GM18517 (cell line): ENCODE data around the gene JPH3.
"Not testable (repeated sequence)": the region's sequence is repeated elsewhere in the genome, so short reads cannot be mapped to it uniquely, and the experiment has no call there.

ENCODE experiments used
- ATAC-seq: cut with Tn5 transposase; IDR thresholded peaks from one replicate; pipeline ENCODE4 v1.9.1; 2021; ENCODE audit warnings: mild to moderate bottlenecking, moderate library complexity; ENCODE audit not compliant: unreplicated experiment

JPH3 gene

DNA sequence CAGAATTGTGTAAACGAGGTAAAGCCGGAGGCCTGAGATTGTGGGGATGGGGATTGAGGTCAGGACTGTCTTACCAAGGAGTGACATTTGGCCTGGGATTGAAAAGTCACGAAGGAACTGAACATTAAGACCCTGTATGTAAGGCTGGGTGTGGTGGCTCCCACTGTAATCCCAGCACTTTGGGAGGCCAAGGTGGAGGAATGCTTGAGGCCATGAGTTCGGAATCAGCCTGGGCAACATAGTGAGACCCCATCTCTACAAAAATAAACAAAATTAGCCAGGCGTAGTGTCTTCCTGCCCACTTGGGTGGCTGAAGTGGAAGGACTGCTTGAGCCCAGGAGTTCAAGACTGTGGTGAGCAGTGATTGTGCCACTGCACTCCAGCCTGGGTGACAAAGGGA is 75.5 kb downstream of the JPH3 start:
- no peak for ATAC-seq

DNA sequence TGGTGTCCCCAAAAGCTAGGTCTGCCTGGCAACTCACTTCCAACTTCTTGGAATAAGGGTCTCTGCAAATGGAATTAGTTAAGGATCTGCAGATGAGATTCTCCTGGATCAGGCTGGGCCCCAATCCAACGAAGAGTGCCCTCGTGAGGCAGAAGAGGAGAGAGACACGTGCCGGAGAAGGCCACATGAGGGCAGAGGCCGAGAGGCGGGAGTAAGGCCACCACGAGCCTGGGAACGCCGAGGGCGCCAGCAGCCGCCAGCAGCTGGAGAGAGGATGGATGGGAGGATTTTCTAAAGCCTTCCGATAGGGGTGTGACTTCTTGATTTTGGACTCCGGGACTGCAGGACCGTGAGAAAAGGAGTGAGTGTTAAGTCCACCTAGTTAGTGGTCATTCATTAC is 76.3 kb downstream of the JPH3 start:
- ATAC-seq: no peak

DNA sequence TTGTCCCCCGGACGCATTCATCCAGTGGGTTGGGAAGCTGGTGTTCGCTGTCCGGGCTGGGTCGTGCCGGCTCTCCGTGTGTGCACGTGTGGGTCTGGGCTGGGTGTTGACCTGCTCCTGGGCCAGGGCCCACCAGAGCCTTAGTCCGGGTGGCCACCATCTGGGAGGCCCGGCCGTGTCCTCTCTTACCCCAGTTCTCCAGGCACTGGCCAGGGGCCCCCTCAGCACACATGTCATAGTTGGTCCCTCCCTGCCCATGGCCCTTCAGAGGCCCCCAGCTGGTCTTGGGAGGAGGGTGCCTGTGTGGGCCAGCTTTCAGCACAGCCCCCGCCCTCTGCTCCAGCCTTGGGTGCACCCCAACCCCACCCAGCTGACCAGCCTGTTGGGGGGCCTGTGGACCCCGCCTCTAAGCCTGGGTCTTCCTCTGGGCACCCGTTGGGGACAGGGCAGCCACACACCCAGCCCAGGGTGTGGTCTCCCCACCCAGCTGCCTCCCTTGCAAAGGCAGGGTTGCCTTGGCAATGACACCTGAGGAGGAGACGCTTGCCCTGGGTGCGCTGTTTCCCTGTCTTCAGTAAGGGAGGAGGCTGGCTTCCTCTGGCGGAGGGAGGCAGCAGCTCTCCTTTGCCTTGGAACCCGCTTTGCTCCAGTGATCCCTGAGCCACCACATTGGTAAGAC is 77.4 kb downstream of the JPH3 start:
- no peak for ATAC-seq

DNA sequence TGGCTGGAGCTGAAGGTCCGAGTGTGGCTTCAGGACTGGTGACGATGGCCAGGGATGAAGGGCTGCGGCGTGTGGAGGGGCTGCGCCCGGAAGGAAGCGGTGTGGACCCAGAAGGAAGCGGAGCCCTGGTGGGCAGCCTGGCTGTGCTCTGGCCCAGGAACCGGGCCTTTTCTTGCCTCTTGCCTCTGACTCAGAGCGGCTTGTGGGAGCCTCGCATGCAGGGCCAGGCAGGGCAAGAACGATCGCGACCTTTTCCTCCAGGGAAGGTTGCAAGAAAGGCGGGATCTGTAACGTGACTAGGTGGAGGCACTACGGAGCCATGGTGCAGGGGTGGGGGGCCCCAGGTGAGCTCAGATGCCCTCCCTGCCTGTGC is 78.0 kb downstream of the JPH3 start:
- no peak for ATAC-seq

DNA sequence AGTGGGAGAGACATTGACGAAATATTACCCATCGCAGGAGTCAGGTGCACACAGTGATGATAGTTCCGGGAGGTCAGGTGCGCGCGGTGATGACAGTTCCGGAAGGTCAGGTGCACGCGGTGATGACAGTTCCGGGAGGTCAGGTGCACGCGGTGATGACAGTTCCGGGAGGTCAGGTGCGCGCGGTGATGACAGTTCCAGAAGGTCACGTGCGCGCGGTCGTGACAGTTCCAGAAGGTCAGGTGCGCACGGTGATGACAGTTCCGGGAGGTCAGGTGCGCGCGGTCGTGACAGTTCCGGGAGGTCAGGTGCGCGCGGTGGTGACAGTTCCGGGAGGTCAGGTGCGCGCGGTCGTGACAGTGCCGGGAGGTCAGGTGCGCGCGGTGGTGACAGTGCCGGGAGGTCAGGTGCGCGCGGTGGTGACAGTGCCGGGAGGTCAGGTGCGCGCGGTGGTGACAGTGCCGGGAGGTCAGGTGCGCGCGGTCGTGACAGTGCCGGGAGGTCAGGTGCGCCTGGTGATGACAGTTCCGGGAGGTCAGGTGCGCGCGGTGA is 78.8 kb downstream of the JPH3 start:
- not testable (repeated sequence) for ATAC-seq

DNA sequence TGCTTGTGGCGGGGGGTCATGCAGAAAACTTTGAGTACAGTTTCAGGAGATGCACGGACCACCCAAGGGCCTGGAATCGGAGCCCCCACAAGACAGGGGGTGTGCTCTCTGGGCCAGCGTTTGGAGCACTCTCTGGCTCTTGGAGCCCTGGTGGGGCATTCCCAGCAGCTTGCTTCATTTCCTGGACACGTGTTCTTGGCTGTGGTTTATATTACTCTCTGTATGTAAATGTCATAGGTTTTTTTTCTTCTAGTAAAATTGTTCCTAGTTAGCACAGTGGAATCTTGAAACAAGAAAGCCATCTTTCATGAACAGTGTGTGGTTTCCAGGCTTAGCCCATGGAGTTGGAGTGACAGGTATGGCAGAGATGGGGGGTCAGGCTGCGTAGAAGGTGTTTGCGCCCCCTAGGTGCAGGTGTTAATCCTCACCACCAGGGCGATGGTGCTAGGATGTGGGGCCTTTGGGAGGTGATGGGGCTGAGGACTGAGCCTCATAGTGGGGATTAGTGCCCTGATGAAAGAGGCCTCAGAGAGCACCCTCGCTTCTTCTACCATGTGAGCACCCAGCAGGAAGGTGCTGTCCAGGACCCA is 79.8 kb downstream of the JPH3 start:
- ATAC-seq: no peak

DNA sequence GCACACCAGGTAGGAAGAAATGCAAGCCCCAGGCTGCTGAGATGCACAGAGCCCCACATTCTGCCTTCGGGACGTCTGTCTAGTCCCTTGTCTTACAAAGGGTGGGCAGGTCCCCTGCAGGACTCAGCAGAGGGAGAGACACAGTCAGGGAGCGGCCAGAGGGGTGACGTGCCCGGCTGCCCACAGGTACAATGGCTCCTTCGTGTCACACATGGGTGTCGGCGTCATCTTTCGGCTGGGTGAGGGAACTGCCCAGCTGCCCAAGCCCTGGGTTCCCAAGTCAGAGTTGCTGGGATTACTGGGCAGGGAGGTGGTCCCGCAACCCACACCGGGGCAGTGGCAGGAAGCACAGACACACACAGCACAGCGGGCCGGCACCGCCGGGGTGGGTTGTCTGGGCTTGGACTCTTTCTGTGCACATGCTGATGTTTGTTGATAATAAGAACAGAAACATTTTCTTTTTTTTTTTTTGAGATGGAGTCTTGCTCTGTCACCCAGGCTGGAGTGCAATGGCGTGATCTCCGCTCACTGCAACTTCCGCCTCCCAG is 80.6 kb downstream of the JPH3 start:
- no peak for ATAC-seq

DNA sequence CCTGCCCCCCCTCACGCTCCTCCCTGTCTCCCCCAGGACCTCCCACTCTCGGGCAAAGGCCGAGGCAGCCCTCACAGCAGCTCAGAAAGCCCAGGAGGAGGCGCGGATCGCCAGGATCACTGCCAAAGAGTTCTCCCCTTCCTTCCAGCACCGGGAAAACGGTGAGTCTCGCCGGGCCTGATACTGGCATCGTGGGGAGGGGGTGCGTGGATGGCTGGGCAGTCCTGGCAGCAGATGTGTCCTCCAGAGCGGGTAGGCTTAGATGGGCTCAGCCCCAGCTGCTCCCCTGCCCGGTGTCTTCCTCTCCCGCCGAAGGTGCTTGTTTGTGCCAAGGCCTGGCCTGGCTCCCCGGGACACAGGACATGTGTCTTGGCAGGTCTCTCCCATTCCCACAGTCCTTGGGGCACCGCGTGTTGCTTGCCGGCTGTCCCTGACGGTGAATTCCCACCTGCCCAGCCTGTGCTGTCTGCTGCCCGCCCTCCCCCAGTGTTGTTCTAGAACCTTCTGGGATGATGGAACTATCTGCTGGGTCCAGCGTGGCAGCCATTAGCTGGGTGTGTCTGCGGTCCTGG is 81.9 kb downstream of the JPH3 start:
- ATAC-seq: no peak

DNA sequence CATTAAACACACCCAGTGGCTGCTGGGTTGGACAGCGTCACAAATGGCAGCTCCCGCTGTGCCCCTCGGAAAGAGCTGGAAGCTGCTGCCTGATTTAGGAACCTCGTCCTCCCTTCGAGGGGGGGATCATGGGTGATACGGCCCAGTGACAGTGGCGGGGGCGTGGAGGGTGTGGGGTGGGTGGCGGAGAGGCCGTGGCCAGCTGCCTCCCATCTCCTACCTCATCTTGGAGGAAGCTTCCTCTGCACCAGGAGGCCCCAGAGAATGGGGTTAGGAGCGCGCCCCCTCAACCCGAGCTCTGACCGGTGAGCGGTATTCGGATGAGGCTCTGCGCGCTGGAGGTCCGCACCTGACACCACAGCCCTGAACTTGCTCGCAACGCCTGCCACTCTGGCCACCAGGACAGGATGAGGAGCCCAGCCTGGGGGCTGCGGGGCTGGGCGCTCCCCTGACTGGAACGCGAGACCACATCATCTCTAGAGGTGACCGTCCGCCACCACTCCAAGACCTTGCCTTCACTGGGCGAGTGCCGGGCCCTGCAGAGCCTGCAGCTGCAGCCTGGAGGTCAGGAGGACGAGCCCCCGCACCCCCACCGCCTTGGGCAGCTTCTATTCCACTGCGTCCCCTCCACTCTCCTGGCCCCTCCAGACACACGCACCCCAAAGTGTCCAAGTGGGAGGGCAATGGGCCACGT is 82.5 kb downstream of the JPH3 start:
- no peak for ATAC-seq

DNA sequence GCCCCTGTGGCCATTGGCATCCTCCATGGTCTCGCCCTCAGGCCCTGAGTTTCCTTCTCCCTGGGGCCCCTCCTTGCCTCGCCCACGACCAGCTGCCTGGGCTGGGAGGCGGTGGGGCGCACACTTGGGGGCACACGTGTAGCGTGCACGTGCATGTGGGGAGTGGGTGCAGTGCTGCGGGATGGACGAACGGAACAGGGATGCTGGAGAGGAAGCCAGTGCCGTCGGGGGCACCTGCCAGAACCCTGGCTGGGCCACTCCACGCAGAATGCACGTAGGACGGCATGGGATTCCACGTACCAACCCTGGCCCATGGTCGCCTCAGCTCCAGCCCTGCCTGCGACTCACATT is 83.1 kb downstream of the JPH3 start:
- no peak for ATAC-seq

DNA sequence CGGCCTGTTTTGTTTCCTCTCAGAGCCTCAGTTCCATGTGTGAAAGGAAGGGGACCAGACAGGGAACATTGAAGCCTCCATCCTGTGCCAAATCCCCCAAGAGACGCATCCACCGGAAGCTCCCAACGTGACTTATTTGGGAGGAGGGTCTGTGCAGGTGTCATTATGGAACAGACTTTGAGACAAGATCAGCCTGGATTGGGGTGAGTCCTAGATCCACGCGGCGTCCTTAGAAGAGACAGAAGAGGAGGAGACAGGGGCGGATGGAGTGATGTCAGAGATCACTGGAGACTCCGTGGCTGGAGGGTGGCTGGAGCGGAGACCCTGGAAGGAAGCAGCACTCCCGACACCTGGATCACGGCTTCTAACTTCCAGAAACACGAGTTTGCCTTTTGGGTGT is 83.5 kb downstream of the JPH3 start:
- no peak for ATAC-seq

DNA sequence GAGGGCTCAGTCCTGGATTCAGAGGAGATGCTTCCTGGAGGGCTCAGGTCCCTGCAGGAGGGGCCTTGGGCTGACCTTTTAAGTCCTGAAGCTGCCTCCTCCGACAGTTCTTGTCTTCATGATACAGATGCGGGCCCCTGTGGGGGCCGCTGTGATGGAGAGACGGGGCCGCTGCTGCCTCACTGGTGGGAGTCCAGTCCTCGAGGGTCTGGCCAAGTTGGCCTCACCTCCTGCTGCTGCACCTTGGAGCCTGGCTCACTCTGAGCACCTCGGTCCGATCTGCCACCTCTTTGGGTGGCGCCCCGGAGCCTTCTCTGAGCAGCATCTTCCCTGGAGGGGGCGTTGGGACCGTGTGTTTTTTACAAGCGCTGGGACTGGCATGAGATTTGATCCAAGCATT is 84.4 kb downstream of the JPH3 start:
- no peak for ATAC-seq

DNA sequence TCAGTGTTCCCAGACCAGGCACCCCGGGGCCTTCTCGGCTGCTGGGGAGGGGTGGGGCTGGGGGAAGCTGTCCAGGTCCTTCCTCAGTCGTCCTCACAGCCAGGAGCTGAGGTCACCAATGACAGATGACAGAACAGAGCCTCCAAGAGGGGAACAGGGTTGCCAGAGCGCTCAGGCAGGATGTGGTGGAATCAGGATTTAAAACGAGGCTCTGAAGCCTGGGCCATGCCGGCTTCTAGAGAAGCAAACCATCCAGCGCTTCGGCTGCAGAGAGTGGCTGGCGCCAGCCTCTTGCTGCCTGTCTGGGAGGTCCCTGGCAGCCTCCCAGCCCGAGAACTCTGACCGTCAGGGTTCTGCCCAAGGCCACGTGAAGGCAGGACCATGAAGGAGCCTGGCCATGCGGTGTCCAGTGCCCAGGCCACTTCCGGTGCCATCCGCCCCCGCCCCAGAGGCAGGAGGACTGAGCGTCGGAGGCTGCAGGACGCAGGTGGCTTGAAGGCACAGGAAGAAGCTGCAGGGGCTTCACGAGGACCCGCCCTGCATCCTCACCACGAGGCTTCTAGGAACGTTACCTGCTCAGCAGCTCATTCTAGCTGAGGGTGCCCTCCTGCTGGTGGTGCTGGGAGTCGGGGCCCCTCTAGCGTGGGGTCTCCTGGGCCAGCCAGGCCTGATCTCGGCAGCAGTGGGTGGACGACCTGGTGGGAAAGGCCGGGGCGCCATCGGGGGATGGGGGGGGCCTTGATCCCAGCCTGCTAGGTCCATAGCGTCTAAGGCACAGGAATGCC is 85.0 kb downstream of the JPH3 start:
- no peak for ATAC-seq

DNA sequence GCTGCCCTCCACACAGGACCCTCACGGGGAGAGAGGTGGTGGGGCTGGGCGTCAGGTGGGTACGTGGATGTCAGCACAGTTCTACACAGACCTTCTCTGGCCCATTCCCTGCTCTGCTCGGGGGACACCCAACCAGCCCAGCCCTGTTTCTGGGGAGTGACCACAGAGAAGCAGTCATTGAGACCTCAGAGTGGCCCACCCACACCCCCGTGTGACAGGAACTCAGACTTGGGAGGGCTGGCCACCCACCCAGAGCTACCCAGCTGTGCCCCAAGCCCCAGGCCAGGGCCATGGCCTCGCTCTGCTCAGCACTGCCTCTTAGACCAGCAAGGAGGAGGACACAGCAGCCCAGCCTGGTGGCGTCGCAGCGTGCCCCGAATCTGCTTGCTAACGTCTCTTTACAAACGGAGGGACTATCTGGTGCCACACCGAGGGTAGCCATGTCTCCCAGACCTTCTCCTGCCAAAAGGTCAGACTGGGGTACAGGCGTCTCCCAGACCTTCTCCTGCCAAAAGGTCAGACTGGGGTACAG is 85.8 kb downstream of the JPH3 start:
- no peak for ATAC-seq

DNA sequence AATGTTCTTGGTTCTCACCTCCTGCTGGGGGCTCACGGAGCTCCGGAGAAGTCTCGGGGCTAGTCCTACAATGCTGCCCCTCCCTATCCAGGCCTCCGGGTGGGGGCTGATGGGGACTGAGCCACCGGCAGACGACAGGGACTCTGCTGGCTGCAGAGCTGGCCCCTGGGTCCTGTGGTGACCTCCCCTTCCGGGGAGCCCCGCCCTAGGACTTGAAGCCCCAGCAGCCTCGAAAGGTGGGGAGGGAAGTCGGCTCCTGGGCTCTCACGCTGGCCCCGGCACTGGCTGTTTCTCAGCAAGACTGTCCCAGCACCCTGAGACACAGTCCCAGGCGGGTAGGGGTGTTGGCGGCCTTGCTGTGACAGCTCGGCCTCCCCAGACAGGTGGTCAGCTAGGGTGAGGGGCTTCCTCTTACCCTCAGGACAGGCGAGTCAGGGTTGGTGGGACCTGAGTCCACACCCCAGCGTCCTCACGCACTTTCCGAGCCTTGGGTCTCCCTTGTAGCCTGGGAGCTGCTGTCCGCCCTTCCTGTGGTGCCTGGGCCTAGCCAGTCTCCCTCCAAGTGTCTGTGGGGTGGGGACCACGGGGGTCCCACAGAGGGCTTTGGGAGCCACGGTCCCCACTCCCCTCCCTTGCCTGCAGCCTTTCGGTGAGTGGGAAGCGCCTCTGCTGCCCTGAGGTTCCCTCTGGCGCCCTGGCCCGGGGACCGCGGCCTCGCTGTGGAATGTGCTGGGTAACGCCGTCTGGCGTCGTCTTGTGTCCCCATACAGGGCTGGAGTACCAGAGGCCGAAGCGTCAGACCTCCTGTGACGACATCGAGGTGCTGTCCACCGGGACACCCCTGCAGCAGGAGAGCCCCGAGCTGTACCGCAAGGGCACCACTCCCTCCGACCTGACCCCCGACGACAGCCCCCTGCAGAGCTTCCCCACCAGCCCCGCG is 86.8 kb downstream of the JPH3 start:
- ATAC-seq: no peak

DNA sequence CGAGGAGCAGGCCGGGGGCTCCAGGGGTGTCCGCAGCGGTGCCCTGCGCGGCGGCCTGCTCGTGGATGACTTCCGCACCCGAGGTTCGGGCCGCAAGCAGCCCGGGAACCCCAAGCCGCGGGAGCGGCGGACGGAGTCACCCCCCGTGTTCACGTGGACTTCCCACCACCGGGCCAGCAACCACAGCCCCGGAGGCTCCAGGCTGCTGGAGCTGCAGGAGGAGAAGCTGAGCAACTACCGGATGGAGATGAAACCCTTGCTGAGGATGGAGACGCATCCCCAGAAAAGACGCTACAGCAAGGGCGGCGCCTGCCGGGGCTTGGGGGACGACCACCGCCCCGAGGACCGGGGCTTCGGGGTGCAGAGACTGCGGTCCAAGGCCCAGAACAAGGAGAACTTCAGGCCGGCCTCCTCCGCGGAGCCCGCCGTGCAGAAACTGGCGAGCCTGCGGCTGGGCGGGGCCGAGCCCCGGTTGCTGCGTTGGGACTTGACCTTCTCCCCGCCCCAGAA is 87.7 kb downstream of the JPH3 start:
- ATAC-seq: no peak

DNA sequence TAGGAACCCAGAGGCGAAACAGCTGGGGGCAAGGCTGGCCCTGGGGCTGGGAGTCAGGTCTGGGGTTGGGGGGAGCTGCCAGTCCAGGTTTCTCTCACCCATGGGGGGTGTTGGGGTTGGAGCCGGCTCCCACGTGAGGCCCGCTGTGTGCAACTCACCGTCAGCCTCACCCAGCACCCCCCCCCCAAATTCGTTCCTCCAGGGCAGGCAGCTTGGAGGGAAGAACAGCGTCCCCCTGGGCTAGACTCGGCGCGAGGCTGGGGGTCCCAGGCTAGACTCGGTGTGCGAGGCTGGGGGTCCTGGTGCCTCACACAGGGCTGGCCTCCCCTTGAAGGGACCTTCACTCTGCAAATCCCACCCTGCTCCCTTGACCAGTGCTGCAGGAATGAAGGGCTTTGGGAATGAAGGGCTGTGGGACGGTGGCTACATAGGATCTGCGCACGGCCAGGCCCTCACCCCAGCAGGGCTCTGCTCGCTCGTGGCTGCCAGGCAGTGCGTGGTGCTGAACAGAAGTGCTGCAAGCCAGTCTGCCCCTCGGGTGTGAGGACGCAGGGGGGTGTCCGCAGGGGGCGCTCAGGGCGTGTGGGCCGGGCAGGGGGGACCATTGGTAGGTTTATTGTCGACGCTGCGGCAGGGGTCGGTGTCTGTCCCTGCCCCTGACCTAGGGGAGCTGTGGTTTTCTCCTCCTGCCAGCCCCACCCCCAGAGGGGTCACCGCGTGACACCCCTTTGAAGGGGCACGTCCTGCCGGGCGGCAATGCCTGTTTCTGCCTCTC is 88.8 kb downstream of the JPH3 start:
- ATAC-seq: no peak

DNA sequence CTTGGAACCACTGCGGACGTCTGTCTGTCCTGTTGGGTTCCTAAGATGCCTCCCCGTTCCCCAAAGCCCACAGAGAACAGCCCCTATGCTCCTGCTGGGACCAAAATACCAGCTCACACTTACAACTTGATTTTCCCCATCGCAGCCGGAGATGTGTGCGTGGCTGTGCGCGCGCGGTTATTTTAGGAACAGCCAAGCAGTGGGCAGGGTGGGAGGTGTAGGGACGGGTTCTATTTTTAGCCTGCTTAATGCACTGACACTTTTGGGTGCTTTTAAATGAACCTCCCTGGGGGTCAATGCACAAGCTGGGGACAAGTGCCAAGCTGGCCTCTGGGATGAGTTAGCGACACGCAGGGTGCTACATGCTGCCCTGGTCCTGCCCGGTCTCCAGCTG is 89.4 kb downstream of the JPH3 start:
- ATAC-seq: no peak

DNA sequence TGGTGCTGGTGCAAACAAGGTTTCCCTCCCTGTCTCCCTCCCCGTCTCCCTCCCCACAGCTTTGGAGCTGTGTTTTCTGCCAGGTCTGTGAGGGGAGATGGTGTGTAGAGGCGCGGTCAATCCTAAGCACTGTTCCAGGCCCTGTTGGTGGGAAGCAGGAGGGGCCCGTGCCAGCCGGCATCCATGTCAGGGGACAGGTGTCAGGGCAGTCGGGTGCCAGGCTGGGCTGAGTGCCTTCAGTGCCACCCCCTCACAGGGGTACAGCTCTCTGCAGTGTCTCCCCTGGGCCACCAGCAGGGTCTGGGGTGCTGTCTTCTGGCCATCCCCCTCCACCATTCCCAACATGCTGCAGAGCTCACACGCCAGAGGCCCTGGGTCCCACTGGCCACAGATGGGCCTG is 89.9 kb downstream of the JPH3 start:
- ATAC-seq: no peak
